ENCODE measurements around the gene HYAL3.
A peak's percentile ranks its signal among the peaks of the same experiment; 100 is the strongest.
"Not testable (repeated sequence)": the region's sequence is repeated elsewhere in the genome, so short reads cannot be mapped to it uniquely, and the experiment has no call there.

The HYAL3 gene

DNA sequence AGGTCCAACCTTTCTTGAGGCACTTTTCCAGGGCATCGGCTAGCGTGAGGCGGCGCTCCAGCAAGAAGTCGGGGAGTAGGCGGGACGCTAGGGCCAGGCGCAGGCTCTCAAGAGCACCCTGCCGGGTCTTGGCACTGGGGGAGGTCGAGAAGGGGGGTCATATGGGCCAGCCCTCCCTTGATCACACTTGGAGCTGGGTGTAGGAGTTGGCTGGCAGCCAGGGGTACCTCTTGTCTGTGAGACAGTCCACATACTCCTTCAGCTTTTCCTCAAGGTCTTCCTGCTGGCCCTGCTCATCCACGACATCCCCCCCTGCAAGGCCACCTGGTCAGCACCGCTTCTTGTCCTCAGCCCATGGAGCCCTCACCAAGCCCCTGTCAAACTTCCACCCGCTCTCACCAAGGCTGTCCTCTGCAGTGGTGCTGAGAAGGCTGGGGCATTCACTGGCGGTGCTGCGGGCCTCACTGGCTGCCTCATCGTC, 9.0 kb downstream of the HYAL3 start:
- DNase-seq (ENCODE audit: low read depth), result no peak

GRCh38 chr3:50289130-50289529, 10.1 kb downstream of the HYAL3 start:
- DNase-seq (ENCODE audit: low read depth), result no peak

DNA sequence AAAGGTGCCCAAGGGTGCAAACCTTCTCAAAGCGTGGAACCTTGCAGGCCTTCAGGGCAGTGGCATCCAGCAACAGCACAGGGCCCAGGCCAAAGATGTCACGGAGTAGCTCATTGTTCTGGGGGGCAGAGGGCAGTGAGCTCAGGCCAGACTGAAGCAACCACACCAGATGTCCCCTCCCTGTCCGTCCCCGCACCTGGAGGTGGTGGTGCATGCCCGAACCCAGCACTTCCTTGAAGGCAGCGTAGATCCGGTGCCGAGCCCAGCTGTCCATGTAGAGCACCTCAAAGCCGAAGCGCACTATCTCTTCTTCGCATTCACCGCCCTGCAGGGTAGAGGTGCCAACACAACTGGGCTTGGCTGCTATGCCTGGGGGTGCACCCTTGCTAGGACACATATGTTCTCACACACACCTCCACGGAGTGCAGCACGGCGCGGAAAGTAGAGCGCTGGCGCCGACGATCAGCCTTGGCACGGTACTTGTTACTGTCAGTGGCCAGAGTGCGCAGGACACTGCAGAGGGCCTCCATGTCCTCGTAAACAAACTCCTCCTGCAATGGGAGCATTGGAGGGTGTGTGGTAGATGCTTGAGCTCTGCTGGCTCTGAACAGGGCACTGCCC, 10.7 kb downstream of the HYAL3 start:
- no peak for DNase-seq (ENCODE audit: low read depth)

- DNase-seq (ENCODE audit: low read depth), result no peak
Observed at GRCh38 chr3:50287262-50287661, 11.9 kb downstream of the HYAL3 start.

- DNase-seq (ENCODE audit: low read depth), result no peak
Observed at GRCh38 chr3:50286322-50287227, 12.6 kb downstream of the HYAL3 start.

DNA sequence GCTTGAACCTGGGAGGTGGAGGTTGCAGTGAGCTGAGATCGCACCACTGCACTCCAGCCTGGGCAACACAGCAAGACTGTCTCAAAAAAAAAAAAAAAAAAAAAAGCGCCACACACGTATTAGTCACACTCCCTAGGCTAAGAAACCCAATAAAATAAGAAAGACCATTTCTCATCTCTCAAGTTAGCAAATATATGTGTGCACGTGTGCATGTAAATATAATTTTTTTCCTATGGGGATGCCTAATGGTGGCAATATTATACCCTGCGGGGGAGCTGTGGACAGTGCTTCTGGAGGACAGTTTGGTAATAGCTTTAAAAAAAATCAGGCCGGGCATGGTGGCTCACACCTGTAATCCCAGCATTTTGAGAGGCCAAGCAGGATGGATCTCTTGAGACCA, 15.1 kb downstream of the HYAL3 start:
- DNase-seq (ENCODE audit: low read depth), result not testable (repeated sequence)

GRCh38 chr3:50279255-50280016, 19.8 kb downstream of the HYAL3 start:
- no peak for DNase-seq (ENCODE audit: low read depth)

DNA sequence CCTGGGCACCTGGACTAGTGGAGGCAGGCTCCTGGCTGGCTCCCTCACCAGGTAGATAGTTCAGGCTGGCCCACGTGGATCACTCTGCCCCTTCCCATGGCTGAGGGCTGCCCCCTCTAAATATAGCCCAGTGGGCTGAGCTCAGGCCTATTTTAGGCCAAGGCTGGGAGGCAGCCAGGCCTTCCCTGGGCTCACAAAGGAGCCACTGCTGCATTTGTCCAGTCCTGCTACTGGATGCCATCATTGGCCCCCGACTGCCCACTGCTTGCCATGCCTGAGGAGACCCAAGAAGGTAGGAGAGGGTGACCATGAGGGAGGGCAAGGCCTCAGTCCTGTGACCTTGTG, 20.4 kb downstream of the HYAL3 start, which contains the start of gene LSMEM2:
Gene LSMEM2 (plus strand): TSS at position 208 of the 345 bp plus-strand sequence. CDS start 27 bp downstream, at position 235.
- no peak for DNase-seq (ENCODE audit: low read depth)

DNA sequence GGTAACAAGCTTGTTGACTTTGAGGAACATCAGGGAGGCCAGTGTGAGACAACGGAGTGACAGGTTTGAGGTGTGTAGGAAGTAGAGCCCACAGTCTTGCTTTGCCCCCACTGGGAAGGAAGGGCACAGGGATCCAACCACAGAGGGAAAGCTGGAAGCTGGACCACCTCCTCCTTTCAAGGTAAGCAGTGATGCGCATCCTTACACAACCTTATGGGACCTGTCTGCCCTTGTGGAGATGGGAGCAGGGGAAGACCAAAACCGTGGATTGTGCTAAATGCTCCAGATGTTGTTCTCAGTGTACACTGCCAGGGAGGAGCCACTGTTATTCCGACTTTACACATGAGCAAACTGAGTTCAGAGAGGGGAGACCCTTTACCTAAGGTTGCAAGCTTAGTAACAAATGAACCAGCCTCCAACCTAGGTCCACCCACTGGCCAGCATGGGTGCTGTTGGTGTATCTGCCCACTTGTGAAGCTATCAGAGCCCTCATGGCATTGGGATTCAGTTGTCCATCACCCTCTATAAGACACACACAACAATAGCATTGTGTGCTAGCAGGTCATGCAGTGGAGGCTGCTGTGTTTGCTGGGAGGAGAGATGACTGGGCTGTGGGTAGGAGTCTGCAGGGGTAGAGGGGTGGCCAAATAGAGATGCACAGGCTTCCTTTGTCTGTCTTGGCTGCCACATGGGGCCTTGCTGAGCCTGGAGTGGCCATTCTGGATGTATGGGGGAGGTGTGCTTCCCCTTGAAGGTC, 20.9 kb downstream of the HYAL3 start:
- no peak for DNase-seq (ENCODE audit: low read depth)

- DNase-seq (ENCODE audit: low read depth), result no peak
Observed at GRCh38 chr3:50276762-50277101, 22.5 kb downstream of the HYAL3 start.

GRCh38 chr3:50275996-50276761, 23.0 kb downstream of the HYAL3 start:
- no peak for DNase-seq (ENCODE audit: low read depth)

GRCh38 chr3:50275141-50275995, 23.8 kb downstream of the HYAL3 start:
- DNase-seq (ENCODE audit: low read depth), result no peak

DNA sequence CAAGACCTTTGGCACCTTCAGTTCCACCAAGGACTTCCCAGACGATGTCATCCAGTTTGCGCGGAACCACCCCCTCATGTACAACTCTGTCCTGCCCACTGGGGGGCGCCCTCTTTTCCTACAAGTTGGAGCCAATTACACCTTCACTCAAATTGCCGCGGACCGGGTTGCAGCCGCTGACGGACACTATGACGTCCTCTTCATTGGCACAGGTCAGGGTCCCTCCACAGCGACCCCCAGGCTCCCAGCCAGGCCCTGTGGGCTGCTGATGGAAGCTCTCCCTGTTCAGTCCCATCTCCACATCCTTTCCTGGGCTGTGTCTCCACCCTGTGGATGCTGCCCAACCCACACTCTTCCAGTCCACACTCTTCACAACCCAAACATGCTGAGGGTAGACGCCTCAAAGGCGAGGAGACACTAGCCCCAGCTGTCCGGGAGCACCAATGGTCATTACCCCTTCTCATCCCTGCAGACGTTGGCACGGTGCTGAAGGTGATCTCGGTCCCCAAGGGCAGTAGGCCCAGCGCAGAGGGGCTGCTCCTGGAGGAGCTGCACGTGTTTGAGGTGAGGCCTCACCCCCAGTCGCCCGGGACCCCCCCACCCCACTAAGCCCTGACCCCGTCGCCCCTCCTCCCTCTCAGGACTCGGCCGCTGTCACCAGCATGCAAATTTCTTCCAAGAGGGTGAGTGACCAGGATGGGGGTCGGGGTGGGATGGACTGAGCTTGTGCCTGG, 24.7 kb downstream of the HYAL3 start:
- peak; percentile 51 for DNase-seq (ENCODE audit: low read depth)

GRCh38 chr3:50273689-50274065, 25.5 kb downstream of the HYAL3 start:
- DNase-seq (ENCODE audit: low read depth), result no peak

DNA sequence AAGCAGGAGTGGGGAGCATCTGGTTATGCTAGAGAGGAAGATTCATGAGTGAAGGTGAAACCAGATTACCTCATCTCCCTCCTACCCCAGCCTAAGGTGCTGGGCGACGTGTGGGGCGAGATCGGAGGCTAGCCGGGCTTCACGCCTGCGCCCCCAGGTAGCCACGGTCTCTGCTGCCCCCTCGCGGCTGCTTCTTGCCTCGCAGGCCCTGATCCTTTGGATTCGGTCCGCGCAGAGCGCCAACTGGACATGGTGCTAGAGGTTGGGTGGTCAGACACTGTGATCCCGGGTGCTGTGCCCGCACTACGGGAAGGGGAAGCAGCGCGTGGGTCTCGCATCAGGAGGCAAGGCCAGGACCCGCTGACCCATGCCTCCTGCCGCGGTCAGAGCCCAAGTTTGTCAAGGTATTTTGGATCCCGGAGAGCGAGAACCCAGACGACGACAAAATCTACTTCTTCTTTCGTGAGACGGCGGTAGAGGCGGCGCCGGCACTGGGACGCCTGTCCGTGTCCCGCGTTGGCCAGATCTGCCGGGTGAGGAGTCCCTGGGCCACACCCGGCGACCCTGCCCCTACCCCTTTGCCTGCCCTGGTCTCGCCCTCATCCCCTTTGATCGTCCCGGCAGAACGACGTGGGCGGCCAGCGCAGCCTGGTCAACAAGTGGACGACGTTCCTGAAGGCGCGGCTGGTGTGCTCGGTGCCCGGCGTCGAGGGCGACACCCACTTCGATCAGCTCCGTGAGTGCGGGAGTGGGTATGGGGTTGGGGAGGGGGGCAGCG, 26.1 kb downstream of the HYAL3 start:
- peak; percentile 79 for DNase-seq (ENCODE audit: low read depth)

GRCh38 chr3:50272538-50272910, 26.7 kb downstream of the HYAL3 start:
- DNase-seq (ENCODE audit: low read depth), result not testable (repeated sequence)

DNA sequence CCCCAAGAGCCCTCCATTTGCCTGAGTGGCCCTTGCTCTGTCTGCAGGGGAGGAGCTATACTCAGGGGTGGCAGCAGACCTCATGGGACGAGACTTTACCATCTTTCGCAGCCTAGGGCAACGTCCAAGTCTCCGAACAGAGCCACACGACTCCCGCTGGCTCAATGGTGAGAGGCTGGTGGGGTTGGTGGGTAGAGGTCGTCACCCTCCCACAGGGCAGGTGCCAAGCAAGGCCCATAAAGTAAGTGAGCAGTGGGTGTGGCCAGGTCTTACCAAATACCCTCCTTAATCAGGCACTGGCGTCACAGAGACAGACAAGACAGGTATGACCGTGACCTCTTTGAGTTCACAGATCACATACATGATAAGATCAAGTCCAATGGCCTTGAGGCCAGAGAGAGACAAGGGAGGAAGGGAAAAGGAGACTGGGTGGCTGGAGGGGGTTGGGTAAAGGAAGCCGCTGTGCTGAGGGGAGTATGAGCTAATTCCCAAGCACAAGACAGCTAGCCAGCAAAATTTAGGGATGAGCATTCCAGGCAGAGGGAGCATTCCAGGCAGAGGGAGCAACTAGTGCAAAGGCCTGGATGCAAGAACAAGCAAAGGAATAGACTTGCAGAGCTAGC, 27.8 kb downstream of the HYAL3 start:
- no peak for DNase-seq (ENCODE audit: low read depth)

Measured in stimulated activated CD8-positive, alpha-beta memory T cell treated with anti-CD3 and anti-CD28 coated beads, Interleukin-7, amount 100 ng/mL, for 24 hours (primary cell).